Fibroblast of lung (primary cell): Measurements from ENCODE around the gene ASNSD1. TPM values are rescaled to one million over a fixed set of nuclear protein-coding genes. Genes with fewer than 3 reads are reported as not detected.
A peak's percentile ranks its signal among the peaks of the same experiment; 100 is the strongest.
"Not testable (repeated sequence)": the region's sequence is repeated elsewhere in the genome, so short reads cannot be mapped to it uniquely, and the experiment has no call there.

Source experiments
- DNase-seq, 2 donors: peaks; one replicate each; pipeline versions ENCODE4 v3.0.0 to v3.0.0-alpha.2; 2010; ENCODE audit warnings: low read depth in 2 of 2
- H2AFZ ChIP-seq: 2 replicates; pipeline ENCODE4 v1.5.1; 2012; ENCODE audit warnings: low read length, control low read depth, inconsistent platforms
- H3K27ac ChIP-seq: 2 replicates; pipeline ENCODE4 v1.5.1; 2011; ENCODE audit warnings: low read length, control low read depth; ENCODE audit not compliant: insufficient read depth
- H3K27me3 ChIP-seq: 2 replicates; pipeline ENCODE4 v1.5.1; 2011; ENCODE audit warnings: mild to moderate bottlenecking, low read length; ENCODE audit not compliant: control insufficient read depth, insufficient read depth
- H3K36me3 ChIP-seq: 2 replicates; pipeline ENCODE4 v1.5.1; 2011; ENCODE audit warnings: low read length; ENCODE audit not compliant: control insufficient read depth, insufficient read depth
- H3K4me1 ChIP-seq: 2 replicates; pipeline ENCODE4 v1.5.1; 2011; ENCODE audit warnings: low read length; ENCODE audit not compliant: control insufficient read depth, insufficient read depth; ENCODE audit errors: extremely low read depth
- H3K4me2 ChIP-seq: 2 replicates; pipeline ENCODE4 v1.5.1; 2011; ENCODE audit warnings: low read length, control low read depth; ENCODE audit not compliant: insufficient read depth; ENCODE audit errors: extremely low read depth
- H3K4me3 ChIP-seq, 4 experiments: fragments of 200-600 bp in 1 of 4; sonication (generic) in 1 of 4; replicated peaks in 1 of 4; 2 replicates each; pipeline ENCODE4 v1.5.1; 2011 to 2016; ENCODE audit warnings: low read length in 4 of 4, low read depth in 3 of 4, mild to moderate bottlenecking in 3 of 4, control low read depth in 2 of 4, inconsistent platforms in 1 of 4, mixed read lengths in 1 of 4; ENCODE audit not compliant: insufficient read depth in 1 of 4; ENCODE audit errors: control extremely low read depth in 1 of 4
- H3K79me2 ChIP-seq: 2 replicates; pipeline ENCODE4 v1.5.1; 2012; ENCODE audit warnings: mild to moderate bottlenecking, low read length, inconsistent platforms; ENCODE audit not compliant: control insufficient read depth, insufficient read depth
- H3K9ac ChIP-seq: 2 replicates; pipeline ENCODE4 v1.5.1; 2011; ENCODE audit warnings: mild to moderate bottlenecking, low read length, control low read depth; ENCODE audit not compliant: insufficient read depth
- H3K9me3 ChIP-seq: 2 replicates; pipeline ENCODE4 v1.5.1; 2012; ENCODE audit warnings: low read depth, low read length; ENCODE audit not compliant: control insufficient read depth, insufficient read depth
- H4K20me1 ChIP-seq: 2 replicates; pipeline ENCODE4 v1.5.1; 2011; ENCODE audit warnings: low read length; ENCODE audit not compliant: control insufficient read depth, insufficient read depth; ENCODE audit errors: extremely low read depth
- CTCF ChIP-seq, 2 donors: IDR thresholded peaks in 1 of 2; conservative IDR thresholded peaks in 1 of 2; 1 replicate in 1 of 2; 2 replicates in 1 of 2; pipeline ENCODE4 v1.5.1; 2011 to 2012; ENCODE audit warnings: low read length in 2 of 2, control low read depth in 1 of 2, inconsistent platforms in 1 of 2, low read depth in 1 of 2, mild to moderate bottlenecking in 1 of 2
- EZH2 ChIP-seq: IDR thresholded peaks from 2 replicates; pipeline ENCODE4 v1.5.1; 2012; ENCODE audit warnings: low read length, control low read depth, mild to moderate bottlenecking; ENCODE audit errors: missing control alignments
- polyA plus RNA-seq, 2 donors: library from polyadenylated mRNA; depleted of rRNA in 1 of 2; stranded (reverse) in 1 of 2; unstranded in 1 of 2; fragments of >200 nt; gene quantifications; 2 replicates each; pipeline ENCODE4 v1.2.1, GENCODE V29; 2011 to 2012; ENCODE audit warnings: missing spikeins in 1 of 2
- total RNA-seq: library from RNA; depleted of rRNA; stranded (reverse); fragments of >200 nt; gene quantifications from 2 replicates; pipeline ENCODE4 v1.2.1, GENCODE V29; 2014

Gene ASNSD1
- total and polyA plus RNA-seq, 2 donors (not counting 1 experiment from before 2014, with no cell fraction given) = 63.9 to 70.4 TPM

DNA sequence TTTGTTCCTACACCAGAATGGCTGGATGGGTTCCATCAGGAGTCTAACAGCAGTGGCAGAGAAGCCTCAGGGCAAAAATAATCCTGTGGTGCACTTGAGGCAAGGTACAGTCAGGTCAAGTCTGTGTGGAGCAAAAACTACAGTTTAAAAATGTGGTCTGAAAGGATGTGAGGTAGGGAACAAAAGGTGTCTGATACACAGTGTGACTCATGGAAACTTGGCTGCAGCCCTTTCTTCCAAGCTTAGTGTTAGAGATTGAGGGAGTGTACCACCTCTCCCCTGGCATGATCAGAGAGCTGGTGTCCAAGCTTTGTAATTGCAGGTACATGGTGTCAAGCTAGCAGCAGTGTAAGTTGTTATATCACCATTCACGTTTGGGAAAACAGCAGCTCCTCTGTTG, 22.1 kb downstream of the ASNSD1 start:
- peak in 1 of 2 donors; percentile 22 for DNase-seq

DNA sequence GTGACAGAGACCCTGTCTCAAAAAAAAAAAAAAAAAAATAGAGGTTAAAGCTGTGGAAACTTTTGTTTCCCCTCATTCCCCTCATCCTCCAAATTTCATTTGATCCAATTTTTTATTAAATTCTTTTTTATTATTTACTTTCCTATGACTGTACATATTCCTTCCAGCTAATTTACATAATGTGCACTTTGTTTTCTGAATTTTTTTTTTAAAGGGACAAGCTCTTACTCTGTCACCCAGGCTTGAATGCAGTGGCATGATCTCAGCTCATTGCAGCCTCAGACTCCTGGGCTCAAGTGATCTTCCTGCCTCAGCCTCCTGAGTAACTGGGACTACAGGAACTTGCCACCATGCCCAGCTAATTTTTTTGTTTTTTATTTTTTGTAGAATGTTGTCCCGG, 23.6 kb downstream of the ASNSD1 start:
- TF ChIP-seq EZH2 = no peak
- TF ChIP-seq CTCF (conservative IDR thresholded peaks at IDR 0.05 in 1 of 2, IDR thresholded peaks at IDR 0.05 in 1 of 2; ENCODE audit: low read depth in 1 of 2, low read length in 2 of 2) = no peak
- H3K27me3 ChIP-seq = no peaks in the 10 kb centered on the region
- H3K4me1 ChIP-seq = peaks cover 6% of the 10 kb centered on the region
- no peak overlapping the region for H3K4me2 ChIP-seq
- no peaks in the 10 kb centered on the region for H3K9me3 ChIP-seq
- no peak overlapping the region for H3K27ac ChIP-seq
- H3K4me3 ChIP-seq = no peak overlapping the region
- no peak for DNase-seq
- H2AFZ ChIP-seq = no peak overlapping the region
- no peaks in the 10 kb centered on the region for H3K79me2 ChIP-seq
- no peaks in the 10 kb centered on the region for H3K36me3 ChIP-seq
- H4K20me1 ChIP-seq = no peaks in the 10 kb centered on the region
- H3K9ac ChIP-seq = no peak overlapping the region

More for the DNA sequence above, 22.1 kb downstream of the ASNSD1 start:
- Histone ChIP-seq H3K79me2 (no peaks in the 10 kb centered on the region), H3K9me3 (no peaks in the 10 kb centered on the region), H2AFZ (no peak overlapping the region), H3K27me3 (no peaks in the 10 kb centered on the region), H4K20me1 (no peaks in the 10 kb centered on the region), H3K9ac (no peak overlapping the region), H3K4me3 (no peak overlapping the region), H3K4me2 (no peak overlapping the region), H3K36me3 (no peaks in the 10 kb centered on the region), H3K27ac (no peak overlapping the region), H3K4me1 (peaks cover 6% of the 10 kb centered on the region)
- TF ChIP-seq EZH2 (no peak), CTCF (conservative IDR thresholded peaks at IDR 0.05 in 1 of 2, IDR thresholded peaks at IDR 0.05 in 1 of 2; ENCODE audit: low read depth in 1 of 2, low read length in 2 of 2) (no peak)

DNA sequence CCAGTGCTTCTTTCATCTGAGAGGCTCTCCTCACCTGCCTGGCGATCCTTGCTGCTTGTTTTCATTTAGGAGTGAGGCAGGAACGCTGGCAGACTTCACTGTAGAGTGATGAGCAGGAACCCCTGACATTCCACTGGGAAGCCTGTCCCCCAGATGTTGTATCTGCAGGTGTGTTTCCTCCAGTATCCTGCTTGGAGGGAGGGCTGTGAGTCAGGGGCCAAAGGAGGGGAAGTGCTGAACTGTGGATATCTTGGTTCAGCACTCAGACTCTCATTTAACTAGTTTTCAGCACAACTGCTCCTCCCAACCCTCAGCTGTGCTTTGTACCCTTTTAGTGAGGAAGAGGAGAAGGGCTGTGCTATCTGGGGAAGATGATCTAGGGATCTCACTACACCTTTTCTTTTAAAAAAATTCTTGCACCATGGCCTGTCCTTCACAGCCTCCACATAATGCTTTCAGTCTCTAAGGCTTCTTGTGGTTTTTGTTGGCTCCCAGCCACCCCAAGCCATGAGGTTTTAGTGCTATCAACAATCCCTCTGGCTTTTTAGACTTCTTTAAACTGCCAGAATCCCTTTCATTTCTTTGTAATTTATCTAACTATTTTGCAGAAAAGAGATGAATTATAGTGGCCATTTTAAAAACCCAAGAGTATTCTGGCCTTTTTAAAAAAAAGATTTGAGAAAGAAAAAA, 24.4 kb downstream of the ASNSD1 start:
- Histone ChIP-seq H3K4me3 (no peak overlapping the region), H4K20me1 (no peaks in the 10 kb centered on the region), H3K9ac (no peak overlapping the region), H3K4me2 (peak overlapping the region; percentile 42), H2AFZ (no peak overlapping the region), H3K9me3 (no peaks in the 10 kb centered on the region), H3K4me1 (peaks cover 6% of the 10 kb centered on the region), H3K27me3 (no peaks in the 10 kb centered on the region), H3K36me3 (no peaks in the 10 kb centered on the region), H3K79me2 (no peaks in the 10 kb centered on the region), H3K27ac (no peak overlapping the region)
- TF ChIP-seq EZH2 (no peak), CTCF (conservative IDR thresholded peaks at IDR 0.05 in 1 of 2, IDR thresholded peaks at IDR 0.05 in 1 of 2; ENCODE audit: low read depth in 1 of 2, low read length in 2 of 2) (no peak)
- DNase-seq = peak; percentile 70 to 71

DNA sequence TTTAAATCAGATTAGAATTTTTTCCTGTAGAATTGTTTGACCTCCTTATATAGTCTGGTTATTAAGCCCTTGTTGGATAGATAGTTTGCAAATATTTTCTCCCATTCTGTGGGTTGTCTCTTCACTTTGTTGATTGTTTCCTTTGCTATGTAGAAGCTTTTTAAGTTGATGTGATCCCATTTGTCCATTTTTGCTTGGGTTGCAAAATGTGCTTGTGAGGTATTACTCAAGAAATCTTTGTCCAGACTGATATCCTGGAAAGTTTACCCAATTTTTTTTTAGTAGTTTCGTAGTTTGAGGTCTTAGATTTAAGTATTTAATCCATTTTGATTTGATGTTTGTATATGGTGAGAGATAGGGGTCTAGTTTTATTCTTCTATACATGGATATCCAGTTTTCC, 26.5 kb downstream of the ASNSD1 start:
- not testable (repeated sequence) for H3K4me2 ChIP-seq, H3K4me3 ChIP-seq, H4K20me1 ChIP-seq, H3K27me3 ChIP-seq, H3K36me3 ChIP-seq, H2AFZ ChIP-seq, H3K79me2 ChIP-seq, H3K9me3 ChIP-seq, H3K4me1 ChIP-seq, DNase-seq, H3K9ac ChIP-seq, H3K27ac ChIP-seq
